HFF-Myc (cell line): ENCODE data around the gene ACTRT2.

Experiments
- DNase-seq: peaks from one replicate; pipeline ENCODE4 v3.0.0-alpha.2; 2011; ENCODE audit warnings: low read depth; ENCODE audit errors: extremely low read depth
- H3K4me3 ChIP-seq: replicated peaks from 2 replicates; pipeline ENCODE4 v1.5.1; 2011; ENCODE audit warnings: low read depth, mild to moderate bottlenecking, control low read depth, low read length
- CTCF ChIP-seq: IDR thresholded peaks from 2 replicates; pipeline ENCODE4 v1.5.1; 2012; ENCODE audit warnings: mild to moderate bottlenecking, low read depth, low read length, control low read depth; ENCODE audit errors: missing control alignments

Gene ACTRT2

DNA sequence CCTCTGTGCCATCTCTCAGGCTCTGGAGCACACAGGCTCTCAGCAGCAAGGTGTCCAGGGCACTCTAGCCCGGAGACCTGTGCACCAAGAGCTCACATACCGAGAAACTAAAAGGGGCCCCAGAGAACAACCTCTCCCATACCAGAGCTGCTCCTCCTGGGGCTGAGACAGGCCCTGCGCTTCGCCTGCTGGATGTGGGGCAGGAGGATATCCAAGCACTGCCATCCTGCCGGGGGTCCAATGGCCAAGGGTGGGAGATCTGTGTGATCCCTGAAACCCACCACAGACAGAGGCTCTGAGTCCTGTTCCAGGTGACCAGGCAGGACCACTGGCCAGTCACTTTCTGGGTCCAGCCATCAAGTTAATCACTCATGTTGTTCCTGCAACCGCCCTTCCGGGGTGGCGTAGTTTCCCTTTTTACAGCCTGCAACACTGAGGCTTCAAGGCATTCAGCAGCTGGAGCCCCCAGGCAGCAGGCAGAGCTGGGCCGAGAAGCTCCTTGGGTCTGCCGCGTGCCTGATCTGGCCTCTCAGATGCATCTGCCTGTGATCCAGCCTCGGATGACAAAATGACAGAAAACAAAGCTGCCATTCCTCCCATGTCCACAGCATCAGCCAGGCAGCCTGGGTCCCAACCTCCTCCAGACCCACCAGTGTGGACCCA, 36.7 kb upstream of the ACTRT2 start:
- DNase-seq: no peak
- H3K4me3 ChIP-seq: no peak overlapping the region
- TF ChIP-seq CTCF: no peak

DNA sequence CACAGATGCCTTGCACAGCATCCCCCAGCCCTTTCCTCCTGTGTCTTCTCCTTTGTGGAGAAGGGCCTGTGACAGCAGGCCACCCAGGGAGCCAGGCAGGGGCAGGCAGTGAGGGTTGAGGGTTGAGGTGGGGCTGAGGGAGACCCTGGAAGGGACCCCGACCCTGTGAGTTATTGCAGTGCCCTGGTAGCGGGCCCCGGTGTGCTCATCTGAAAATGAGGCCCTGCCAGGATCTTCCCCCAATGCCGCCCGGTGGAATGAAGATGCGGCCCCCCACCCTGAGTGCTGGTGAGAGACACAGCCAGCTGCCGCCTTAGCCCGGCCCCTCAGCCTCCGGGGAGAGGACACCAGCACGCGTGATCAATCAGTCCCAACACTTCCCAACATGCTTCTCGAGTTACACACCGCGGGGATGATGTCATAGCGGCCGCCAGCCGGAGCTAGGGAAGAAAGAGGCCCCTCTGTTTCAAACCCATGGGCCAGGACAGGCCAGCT, 36.2 kb upstream of the ACTRT2 start:
- no peak for TF ChIP-seq CTCF
- DNase-seq: no peak
- no peak overlapping the region for H3K4me3 ChIP-seq

GRCh38 chr1:2985694-2986548, 35.3 kb upstream of the ACTRT2 start:
- TF ChIP-seq CTCF: no peak
- DNase-seq: no peak
- no peak overlapping the region for H3K4me3 ChIP-seq

- no peak for DNase-seq
- no peak for TF ChIP-seq CTCF
- H3K4me3 ChIP-seq: no peak overlapping the region
Measured at GRCh38 chr1:2986549-2987305, 34.5 kb upstream of the ACTRT2 start.

- no peak for TF ChIP-seq CTCF
- no peak overlapping the region for H3K4me3 ChIP-seq
- DNase-seq: no peak
Measured at GRCh38 chr1:2987773-2988172, 33.5 kb upstream of the ACTRT2 start.

- no peak for DNase-seq
- H3K4me3 ChIP-seq: no peak overlapping the region
- no peak for TF ChIP-seq CTCF
Measured at GRCh38 chr1:2988256-2988655, 33.0 kb upstream of the ACTRT2 start.
